ENCODE measurements around the gene PGAP6. TPM values are rescaled to one million over a fixed set of nuclear protein-coding genes. Genes with fewer than 3 reads are reported as not detected.

PGAP6 gene
- total and polyA plus RNA-seq, 2 of the 13 experiments (the other 11 are each of a cell fraction or from before 2014, with no cell fraction given), result 52.7 to 136 TPM

DNA sequence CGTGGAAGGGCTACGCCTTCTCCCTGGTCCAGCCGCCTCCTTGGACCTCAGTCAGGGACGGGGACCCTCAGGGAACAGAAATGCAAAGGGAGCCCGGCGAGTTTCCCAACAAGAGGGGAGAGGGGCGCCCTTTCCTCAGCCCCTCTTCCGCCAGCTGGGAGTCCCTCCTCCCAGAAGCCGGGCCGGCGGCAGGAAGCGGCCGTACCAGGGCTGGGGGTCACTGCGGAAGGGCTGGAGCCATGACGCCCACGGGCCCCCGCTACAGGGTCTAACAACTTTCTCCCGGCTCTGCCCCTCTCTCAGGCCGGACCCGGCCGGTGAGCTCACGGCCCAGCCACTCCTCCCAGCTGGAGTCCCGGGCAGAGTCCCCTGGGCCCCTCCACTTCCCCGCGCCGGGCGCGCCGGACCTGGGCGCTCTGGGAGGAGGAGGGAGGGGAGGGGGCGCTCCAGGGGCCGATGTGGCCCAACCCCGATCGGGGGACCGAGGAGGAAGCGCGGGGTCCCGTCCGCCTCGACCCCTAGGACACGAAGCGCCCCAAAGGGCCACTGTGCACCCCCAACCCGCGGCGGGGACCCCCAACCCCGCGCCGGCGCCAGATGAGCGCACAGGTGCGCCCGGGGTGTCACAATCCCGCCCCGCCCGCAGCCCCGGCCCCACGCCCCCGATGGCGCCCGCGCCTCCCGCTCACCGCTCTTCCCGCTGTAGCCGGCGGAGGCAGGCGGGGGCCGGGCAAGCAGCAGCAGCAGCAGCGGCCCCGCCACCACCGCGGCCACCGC, 578 bp downstream of the PGAP6 start (continued):
- no peak for TF ChIP-seq ADNP (CRISPR knock-in tag; IDR thresholded peaks at IDR 0.05)
- no peak for TF ChIP-seq ZNF138 (CRISPR knock-in tag; IDR thresholded peaks at IDR 0.05; ENCODE audit: low read depth)
- TF ChIP-seq, protein P1, sequence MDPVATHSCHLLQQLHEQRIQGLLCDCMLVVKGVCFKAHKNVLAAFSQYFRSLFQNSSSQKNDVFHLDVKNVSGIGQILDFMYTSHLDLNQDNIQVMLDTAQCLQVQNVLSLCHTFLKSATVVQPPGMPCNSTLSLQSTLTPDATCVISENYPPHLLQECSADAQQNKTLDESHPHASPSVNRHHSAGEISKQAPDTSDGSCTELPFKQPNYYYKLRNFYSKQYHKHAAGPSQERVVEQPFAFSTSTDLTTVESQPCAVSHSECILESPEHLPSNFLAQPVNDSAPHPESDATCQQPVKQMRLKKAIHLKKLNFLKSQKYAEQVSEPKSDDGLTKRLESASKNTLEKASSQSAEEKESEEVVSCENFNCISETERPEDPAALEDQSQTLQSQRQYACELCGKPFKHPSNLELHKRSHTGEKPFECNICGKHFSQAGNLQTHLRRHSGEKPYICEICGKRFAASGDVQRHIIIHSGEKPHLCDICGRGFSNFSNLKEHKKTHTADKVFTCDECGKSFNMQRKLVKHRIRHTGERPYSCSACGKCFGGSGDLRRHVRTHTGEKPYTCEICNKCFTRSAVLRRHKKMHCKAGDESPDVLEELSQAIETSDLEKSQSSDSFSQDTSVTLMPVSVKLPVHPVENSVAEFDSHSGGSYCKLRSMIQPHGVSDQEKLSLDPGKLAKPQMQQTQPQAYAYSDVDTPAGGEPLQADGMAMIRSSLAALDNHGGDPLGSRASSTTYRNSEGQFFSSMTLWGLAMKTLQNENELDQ (CRISPR knock-in tag; IDR thresholded peaks at IDR 0.05; ENCODE audit: borderline replicate concordance), result no peak
- TF ChIP-seq THAP11 (CRISPR knock-in tag; IDR thresholded peaks at IDR 0.05), result peak; percentile 24; the same call in 1 of the 2 replicates
- TF ChIP-seq, protein P2, sequence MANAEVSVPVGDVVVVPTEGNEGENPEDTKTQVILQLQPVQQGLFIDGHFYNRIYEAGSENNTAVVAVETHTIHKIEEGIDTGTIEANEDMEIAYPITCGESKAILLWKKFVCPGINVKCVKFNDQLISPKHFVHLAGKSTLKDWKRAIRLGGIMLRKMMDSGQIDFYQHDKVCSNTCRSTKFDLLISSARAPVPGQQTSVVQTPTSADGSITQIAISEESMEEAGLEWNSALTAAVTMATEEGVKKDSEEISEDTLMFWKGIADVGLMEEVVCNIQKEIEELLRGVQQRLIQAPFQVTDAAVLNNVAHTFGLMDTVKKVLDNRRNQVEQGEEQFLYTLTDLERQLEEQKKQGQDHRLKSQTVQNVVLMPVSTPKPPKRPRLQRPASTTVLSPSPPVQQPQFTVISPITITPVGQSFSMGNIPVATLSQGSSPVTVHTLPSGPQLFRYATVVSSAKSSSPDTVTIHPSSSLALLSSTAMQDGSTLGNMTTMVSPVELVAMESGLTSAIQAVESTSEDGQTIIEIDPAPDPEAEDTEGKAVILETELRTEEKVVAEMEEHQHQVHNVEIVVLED (CRISPR knock-in tag; IDR thresholded peaks at IDR 0.05; ENCODE audit: borderline replicate concordance), result no peak
- TF ChIP-seq, protein P3, sequence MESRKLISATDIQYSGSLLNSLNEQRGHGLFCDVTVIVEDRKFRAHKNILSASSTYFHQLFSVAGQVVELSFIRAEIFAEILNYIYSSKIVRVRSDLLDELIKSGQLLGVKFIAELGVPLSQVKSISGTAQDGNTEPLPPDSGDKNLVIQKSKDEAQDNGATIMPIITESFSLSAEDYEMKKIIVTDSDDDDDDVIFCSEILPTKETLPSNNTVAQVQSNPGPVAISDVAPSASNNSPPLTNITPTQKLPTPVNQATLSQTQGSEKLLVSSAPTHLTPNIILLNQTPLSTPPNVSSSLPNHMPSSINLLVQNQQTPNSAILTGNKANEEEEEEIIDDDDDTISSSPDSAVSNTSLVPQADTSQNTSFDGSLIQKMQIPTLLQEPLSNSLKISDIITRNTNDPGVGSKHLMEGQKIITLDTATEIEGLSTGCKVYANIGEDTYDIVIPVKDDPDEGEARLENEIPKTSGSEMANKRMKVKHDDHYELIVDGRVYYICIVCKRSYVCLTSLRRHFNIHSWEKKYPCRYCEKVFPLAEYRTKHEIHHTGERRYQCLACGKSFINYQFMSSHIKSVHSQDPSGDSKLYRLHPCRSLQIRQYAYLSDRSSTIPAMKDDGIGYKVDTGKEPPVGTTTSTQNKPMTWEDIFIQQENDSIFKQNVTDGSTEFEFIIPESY (CRISPR knock-in tag; IDR thresholded peaks at IDR 0.05), result no peak
- TF ChIP-seq ZNF317 (CRISPR knock-in tag; IDR thresholded peaks at IDR 0.05), result 0 out of 2 replicates have a peak, but pooled peaks have one; percentile 49
- no peak for TF ChIP-seq TCF7 (IDR thresholded peaks at IDR 0.05; ENCODE audit: low read depth)
- no peak for TF ChIP-seq TCF7L2 (IDR thresholded peaks at IDR 0.05; ENCODE audit: low read depth, low read length)
- no peak for TF ChIP-seq NPAS2 (CRISPR knock-in tag; IDR thresholded peaks at IDR 0.05; ENCODE audit: borderline replicate concordance)
- no peak for TF ChIP-seq ZNF331 (CRISPR knock-in tag; IDR thresholded peaks at IDR 0.05)
- TF ChIP-seq, protein P4, sequence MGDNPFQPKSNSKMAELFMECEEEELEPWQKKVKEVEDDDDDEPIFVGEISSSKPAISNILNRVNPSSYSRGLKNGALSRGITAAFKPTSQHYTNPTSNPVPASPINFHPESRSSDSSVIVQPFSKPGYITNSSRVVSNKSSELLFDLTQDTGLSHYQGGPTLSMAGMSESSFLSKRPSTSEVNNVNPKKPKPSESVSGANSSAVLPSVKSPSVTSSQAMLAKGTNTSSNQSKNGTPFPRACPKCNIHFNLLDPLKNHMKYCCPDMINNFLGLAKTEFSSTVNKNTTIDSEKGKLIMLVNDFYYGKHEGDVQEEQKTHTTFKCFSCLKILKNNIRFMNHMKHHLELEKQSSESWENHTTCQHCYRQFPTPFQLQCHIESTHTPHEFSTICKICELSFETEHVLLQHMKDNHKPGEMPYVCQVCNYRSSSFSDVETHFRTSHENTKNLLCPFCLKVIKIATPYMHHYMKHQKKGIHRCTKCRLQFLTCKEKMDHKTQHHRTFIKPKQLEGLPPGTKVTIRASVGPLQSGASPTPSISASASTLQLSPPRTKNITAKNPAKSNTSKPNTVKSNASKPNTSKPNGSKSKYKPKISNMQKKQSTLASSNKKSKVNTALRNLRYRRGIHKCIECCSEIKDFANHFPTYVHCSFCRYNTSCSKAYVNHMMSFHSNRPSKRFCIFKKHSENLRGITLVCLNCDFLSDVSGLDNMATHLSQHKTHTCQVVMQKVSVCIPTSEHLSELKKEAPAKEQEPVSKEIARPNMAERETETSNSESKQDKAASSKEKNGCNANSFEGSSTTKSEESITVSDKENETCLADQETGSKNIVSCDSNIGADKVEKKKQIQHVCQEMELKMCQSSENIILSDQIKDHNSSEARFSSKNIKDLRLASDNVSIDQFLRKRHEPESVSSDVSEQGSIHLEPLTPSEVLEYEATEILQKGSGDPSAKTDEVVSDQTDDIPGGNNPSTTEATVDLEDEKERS (CRISPR knock-in tag; IDR thresholded peaks at IDR 0.05), result no peak
- TF ChIP-seq SIX1 (CRISPR knock-in tag; IDR thresholded peaks at IDR 0.05; ENCODE audit: borderline replicate concordance), result no peak
- TF ChIP-seq, protein P5, sequence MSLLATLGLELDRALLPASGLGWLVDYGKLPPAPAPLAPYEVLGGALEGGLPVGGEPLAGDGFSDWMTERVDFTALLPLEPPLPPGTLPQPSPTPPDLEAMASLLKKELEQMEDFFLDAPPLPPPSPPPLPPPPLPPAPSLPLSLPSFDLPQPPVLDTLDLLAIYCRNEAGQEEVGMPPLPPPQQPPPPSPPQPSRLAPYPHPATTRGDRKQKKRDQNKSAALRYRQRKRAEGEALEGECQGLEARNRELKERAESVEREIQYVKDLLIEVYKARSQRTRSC (CRISPR knock-in tag; IDR thresholded peaks at IDR 0.05; ENCODE audit: low read depth), result no peak
- no peak for TF ChIP-seq NKX3-1 (CRISPR knock-in tag; IDR thresholded peaks at IDR 0.05)
- no peak for TF ChIP-seq ZSCAN29 (CRISPR knock-in tag; conservative IDR thresholded peaks at IDR 0.05)
